Upper lobe of left lung (tissue), 4 donors: Measurements from ENCODE around the gene PDE1A.

Experiments
- EP300 ChIP-seq, 4 donors: sonication (generic); formaldehyde crosslinking; IDR thresholded peaks; one replicate each; pipeline ENCODE4 v1.5.1; 2017; ENCODE audit warnings: antibody characterized with exemption in 4 of 4, control low read depth in 2 of 4
- POLR2A ChIP-seq, 4 donors: fragments of 450-650 bp; IDR thresholded peaks; one replicate each; pipeline ENCODE4 v1.5.1; 2016 to 2017; ENCODE audit warnings: antibody characterized with exemption in 4 of 4, mild to moderate bottlenecking in 2 of 4
- TF ChIP-seq, protein P1 (sequence below), 6 experiments: fragments of 450-650 bp in 4 of 6; fragments of 200-600 bp in 2 of 6; sonication (generic) in 2 of 6; IDR thresholded peaks; one replicate each; pipeline ENCODE4 v1.5.1; 2016 to 2019; ENCODE audit warnings: antibody characterized with exemption in 6 of 6

DNA sequence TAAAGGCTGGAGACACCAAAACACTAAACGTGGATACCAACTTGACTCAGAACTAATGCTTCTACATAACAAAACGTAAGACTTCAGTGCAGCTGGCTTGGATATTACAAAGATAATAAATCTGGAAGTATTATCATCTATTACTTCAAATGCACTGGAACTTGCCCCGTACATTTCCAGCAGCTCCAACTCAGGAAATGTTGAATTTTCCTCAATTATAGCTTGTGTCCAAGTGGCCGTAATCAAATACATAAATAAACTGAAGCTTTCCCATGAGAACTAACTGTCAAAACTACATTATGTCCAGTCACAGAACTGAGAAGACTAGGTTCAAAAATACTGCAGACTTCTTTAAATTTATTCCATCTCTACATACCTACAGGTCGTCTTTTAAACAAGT, 6.2 kb downstream of the PDE1A start:
- TF ChIP-seq, protein P1, sequence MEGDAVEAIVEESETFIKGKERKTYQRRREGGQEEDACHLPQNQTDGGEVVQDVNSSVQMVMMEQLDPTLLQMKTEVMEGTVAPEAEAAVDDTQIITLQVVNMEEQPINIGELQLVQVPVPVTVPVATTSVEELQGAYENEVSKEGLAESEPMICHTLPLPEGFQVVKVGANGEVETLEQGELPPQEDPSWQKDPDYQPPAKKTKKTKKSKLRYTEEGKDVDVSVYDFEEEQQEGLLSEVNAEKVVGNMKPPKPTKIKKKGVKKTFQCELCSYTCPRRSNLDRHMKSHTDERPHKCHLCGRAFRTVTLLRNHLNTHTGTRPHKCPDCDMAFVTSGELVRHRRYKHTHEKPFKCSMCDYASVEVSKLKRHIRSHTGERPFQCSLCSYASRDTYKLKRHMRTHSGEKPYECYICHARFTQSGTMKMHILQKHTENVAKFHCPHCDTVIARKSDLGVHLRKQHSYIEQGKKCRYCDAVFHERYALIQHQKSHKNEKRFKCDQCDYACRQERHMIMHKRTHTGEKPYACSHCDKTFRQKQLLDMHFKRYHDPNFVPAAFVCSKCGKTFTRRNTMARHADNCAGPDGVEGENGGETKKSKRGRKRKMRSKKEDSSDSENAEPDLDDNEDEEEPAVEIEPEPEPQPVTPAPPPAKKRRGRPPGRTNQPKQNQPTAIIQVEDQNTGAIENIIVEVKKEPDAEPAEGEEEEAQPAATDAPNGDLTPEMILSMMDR (IDR thresholded peaks at IDR 0.05) = no peak
- TF ChIP-seq POLR2A (IDR thresholded peaks at IDR 0.05) = no peak
- no peak for TF ChIP-seq EP300 (IDR thresholded peaks at IDR 0.05)
